Activated CD8-positive, alpha-beta memory T cell treated with anti-CD3 and anti-CD28 coated beads, Interleukin-2, amount 50 U/mL, for 24 hours (primary cell): ENCODE measurements around the gene MLKL.
A peak's percentile ranks its signal among the peaks of the same experiment; 100 is the strongest.

ENCODE experiments used
- DNase-seq: peaks from one replicate; pipeline ENCODE4 v3.0.0-alpha.2; 2020; ENCODE audit errors: extremely low read depth

MLKL gene

GRCh38 chr16:74700438-74701225 lies at the start of gene MLKL:
Gene MLKL, minus strand, starts transcription at chr16:74700862. Its CDS starts 5,105 bp downstream, at chr16:74695757.
- DNase-seq, result peak; percentile 35

- DNase-seq, result no peak
These were observed 48.8 kb upstream of the MLKL start for GRCh38 chr16:74749291-74750055.

- no peak for DNase-seq
These were observed 48.0 kb upstream of the MLKL start for GRCh38 chr16:74748616-74749026.

GRCh38 chr16:74747716-74748615 lies 47.3 kb upstream of the MLKL start:
- DNase-seq, result no peak

- DNase-seq, result no peak
These were observed 45.3 kb upstream of the MLKL start for GRCh38 chr16:74745926-74746325.

GRCh38 chr16:74745109-74745615 lies 44.5 kb upstream of the MLKL start:
- DNase-seq, result no peak

GRCh38 chr16:74744566-74744965 lies 43.9 kb upstream of the MLKL start:
- no peak for DNase-seq

- no peak for DNase-seq
These were observed 43.1 kb upstream of the MLKL start for GRCh38 chr16:74743668-74744299.

- no peak for DNase-seq
These were observed 42.5 kb upstream of the MLKL start for GRCh38 chr16:74743045-74743667.

- no peak for DNase-seq
These were observed 41.4 kb upstream of the MLKL start for GRCh38 chr16:74742051-74742481.

- DNase-seq, result no peak
These were observed 40.2 kb upstream of the MLKL start for GRCh38 chr16:74740795-74741304.

- no peak for DNase-seq
These were observed 38.6 kb upstream of the MLKL start for GRCh38 chr16:74739275-74739674.

GRCh38 chr16:74738816-74739215 lies 38.2 kb upstream of the MLKL start:
- DNase-seq, result no peak

GRCh38 chr16:74738113-74738541 lies 37.5 kb upstream of the MLKL start:
- DNase-seq, result no peak

GRCh38 chr16:74737521-74737920 lies 36.9 kb upstream of the MLKL start:
- no peak for DNase-seq

- no peak for DNase-seq
These were observed 36.0 kb upstream of the MLKL start for GRCh38 chr16:74736531-74737157.

GRCh38 chr16:74735554-74735953 lies 34.9 kb upstream of the MLKL start:
- no peak for DNase-seq

- no peak for DNase-seq
These were observed 34.4 kb upstream of the MLKL start for GRCh38 chr16:74735162-74735452.

GRCh38 chr16:74734361-74735161 lies 33.9 kb upstream of the MLKL start:
- DNase-seq, result no peak
